ENCODE results near the gene POLR1D.
"Not testable (repeated sequence)": the region's sequence is repeated elsewhere in the genome, so short reads cannot be mapped to it uniquely, and the experiment has no call there.

POLR1D gene

DNA sequence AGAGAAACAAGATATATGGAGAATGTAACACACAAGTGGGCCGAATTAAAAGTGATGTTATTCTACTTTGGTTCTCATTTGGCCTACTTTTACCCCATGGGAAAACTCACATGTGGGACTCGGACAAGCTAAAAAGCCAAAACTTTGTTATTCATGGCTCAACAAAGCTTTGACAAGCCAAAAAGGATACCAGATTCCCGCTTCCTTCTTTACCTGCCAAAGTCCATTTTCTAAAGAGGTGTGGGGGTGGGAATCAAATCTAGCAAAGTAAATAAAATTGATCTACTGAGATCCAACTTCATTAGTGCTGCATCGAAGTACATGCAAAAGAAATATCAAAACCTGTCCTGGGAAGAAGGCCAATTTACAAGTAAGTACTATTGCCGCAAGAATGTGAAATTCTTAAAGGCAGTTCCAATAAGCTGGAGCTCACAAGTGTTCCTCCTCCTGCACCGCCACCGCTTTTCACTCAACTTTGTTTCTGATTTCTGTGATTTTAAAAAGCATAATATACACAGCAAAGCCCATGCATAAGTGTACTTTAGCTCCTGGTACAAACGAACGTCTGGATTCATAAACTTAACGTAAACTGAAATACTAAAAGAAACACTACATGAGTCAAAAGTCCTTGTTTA, 2.5 kb upstream of the POLR1D start:
- no peak for DNase-seq

DNA sequence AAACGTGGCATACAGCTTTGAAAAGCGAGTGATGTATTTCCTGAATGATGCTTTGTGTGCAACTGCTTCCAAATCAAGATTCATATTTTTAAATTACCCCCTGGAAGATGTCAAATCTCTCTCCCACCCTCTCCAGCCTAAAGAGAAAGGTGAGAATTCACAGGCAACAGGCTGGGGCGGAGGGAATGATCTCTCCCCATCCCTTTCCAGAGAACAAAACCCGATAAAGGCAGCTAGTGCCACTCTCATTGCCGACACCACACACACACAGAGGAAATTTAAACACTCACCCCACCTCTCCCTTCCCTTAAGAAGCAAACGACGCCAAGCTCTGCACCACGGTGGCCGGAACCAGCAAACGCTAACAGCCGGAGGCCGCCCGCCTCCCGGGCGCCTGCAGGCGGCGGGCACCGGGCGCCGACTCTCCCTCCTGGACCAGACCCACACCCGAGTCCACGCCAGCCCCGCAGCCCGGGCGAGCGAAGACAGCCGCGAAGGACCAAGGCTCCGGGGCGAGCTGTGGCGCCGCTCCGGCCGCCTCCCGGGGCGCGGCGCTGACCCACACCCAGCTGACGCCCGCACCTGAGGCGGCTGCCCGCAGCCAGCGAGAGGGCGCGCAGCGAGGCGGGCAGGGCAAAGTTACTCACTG, 1.8 kb upstream of the POLR1D start:
- peak; percentile 47 for DNase-seq

DNA sequence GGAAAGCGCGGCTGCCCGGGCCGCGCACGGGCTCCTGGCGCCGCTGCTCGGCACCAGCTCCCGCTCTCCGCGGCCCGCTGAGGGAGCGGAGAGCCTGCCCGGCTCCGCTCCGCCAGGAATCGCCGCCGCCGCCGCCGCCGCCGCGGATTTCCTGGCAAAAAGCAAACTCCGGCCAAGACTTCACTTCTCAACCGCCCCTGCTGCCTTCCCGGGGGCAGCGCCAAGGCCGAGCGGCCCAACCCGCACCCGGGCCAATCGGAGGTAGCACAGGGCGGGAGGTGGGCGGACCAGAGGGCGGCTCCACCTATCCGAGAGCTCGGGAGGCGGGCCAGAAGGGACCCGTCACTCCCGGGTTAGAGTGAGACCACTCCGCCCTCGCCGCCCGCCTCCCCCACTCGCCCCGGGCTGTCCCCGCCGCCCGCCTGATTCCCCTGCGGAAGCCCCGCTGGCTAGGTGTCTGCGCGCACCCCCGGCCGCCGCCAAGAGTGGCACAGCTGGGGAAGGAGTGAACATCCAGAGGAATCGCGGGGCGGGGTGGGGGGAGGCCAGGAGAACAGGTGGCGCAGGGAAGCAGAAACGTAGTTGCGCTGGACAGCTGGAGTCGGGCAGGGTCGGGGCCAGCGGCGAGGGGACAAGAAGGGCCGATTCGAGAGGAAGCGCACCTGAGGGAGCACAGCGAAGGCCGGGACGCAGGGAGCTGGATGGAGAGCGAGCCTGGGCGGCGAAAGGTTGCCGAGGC, 1.1 kb upstream of the POLR1D start, which contains the start of gene LNX2:
Gene LNX2 (minus strand): TSS at position 153 of the 739 bp plus-strand sequence. CDS start 38,826 bp downstream, outside the sequence.
- peak; percentile 95 for DNase-seq

DNA sequence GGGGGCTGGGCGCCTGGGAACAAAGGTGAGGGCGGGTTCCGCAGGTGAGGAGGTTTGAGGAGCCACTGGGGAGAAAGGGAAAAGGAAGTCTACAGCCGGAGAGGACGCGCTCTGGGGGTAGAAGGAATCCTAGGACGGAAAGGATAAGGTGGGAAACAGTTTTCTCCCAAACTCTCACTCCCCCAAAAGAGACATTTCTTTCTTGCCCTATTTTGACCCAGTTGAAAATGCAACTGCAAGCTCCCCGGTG, 651 bp upstream of the POLR1D start:
- no peak for DNase-seq

DNA sequence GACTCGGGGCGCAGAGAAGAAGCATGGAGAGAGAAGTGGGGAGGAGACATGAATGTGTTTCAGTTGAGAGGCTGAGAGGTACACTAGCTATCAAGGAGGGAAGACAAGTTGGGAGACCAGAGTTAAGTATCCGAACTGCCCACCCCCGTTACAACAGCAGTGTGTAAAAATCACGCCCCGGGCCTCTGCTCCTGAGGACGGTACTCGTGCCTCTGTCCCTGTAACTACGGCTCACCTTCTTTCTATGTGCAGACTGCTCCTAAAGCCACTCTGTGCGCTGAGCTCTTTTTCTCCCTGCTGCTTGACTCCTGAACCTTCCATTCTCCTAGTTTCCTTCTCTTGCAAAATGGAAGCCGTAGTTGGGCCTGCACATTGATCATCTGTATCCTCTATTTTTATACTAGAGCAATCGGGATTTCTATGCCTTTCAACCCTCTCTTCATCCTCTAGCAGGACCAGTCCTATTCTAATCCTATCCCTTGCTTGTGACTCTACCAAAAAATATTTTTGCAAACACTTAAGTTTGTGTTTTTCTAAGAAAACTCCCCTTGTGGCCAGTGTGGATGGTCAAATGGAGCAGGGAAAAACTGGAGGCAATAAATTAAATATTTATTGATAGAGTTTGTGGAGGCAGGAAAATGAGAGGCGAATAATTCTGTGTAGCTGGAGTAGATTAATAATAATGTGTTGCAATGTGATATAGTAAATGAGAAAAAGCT, 569 bp downstream of the POLR1D start:
- peak; percentile 53 for DNase-seq

DNA sequence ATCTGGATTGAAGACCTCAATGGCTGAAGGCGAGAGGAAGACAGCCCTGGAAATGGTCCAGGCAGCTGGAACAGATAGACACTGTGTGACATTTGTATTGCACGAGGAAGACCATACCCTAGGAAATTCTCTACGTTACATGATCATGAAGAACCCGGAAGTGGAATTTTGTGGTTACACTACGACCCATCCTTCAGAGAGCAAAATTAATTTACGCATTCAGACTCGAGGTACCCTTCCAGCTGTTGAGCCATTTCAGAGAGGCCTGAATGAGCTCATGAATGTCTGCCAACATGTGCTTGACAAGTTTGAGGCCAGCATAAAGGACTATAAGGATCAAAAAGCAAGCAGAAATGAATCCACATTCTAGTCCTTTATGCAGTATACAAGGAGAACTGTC, 1.2 kb downstream of the POLR1D start:
- peak; percentile 8 for DNase-seq

DNA sequence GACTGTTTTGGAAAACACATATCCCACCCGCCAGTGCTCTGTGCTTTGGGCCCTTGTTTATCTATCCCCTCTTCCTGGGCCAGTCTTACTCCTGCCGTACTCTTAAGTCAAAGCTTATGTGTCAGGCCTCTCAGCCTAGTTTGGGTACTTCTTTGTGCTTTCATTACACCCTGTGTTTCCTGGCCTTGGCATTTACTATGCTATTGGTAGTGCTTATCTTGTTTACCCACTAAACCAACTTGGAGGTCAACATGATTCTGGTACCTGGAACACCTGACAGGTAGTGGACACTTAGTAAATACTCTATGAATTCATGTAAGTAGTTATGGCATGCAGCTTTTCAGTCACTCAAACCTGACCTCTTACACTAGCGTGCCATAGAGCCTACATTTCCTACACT, 2.4 kb downstream of the POLR1D start:
- DNase-seq, result no peak

DNA sequence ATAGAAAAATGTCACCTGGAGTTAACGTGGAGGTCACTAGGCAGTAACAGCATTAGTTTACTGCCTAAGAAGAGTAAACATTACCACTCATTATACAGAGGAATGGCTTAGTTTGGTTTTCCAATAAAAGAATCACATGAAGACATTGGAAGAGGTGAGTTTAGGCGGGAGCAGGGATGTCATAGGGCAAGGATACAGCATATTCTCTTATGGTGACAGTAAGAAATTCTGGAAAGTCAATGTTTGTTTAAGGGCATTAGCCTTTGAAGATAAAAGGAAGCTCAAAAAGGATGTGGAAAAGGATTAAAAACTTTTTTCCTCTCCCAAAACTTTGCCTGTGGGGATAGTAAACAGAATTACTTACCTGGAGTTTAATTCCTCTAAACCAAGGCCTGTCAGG, 4.1 kb downstream of the POLR1D start:
- no peak for DNase-seq

DNA sequence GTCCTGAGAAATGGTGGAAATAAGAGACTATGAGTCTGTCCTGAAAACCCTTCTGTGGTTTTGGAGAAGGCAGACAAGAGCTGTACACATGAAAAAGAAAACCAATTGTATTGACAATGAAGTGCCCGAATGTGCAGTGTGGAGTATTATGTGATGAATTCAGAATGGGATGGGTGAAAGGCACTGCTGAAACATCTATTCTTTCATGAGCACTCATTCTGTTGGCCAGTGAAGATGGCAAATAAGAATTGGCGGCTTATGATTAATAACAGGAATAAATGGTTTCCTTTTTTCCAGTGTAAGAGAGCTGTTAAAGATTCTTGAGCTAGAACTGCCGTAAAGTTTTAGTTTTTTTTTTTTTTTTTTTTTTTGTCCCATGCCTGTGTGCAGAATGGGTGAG, 5.7 kb downstream of the POLR1D start:
- DNase-seq, result no peak

DNA sequence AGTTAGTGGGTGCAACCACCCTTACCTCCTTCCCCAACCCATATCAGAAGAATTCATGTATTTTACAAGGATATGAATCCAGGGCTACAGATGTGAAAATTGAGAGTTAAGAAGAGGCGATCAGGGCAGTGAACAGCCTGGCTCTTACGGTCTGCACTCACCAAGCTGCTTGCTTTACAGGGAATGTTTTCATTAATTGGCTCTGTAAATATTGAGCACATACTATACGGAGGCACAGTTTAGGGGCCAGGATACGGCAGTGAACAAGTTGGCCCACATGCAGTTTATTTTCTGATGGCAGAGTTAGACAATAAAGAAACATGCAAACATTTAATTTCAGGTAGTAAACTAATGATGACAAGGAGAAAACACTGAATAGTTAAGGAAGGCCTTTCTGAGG, 6.4 kb downstream of the POLR1D start:
- no peak for DNase-seq

DNA sequence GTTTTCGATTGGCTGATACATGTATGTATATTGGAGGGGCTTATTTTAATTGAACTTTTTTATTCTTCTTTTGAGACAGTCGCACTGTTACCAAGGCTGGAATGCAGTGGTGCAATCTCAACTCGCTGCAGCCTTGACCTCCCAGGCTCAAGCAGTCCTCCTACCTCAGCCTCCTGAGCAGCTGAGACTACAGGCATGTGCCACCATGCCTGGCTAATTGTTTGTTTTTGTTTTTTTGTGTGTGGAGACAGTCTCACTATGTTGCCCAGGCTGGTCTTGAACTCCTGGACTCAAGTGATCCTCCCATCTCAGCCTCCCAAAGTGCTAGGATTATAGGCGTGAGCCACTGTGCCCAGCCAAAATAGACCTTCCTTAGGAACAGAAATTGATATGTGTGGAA, 7.1 kb downstream of the POLR1D start:
- not testable (repeated sequence) for DNase-seq

DNA sequence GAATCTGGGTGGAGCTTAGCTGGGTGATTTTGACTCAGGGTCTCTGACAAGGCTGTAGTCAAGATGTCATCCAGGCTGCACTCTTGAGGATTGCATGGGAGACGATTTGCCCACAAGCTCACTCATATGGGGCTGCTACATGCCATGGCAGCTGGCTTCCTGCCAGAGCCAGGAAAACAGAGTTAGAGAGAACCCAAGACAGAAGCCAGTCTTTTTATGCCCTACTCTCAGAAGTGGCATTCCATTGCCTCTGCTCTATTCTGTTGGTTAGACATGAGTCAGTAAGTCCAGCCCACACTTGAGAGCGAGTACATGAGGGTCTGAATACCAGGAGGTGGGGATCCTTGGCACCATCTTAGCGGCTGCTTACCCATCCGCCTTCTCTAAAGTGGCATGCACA, 9.5 kb downstream of the POLR1D start:
- DNase-seq, result no peak

DNA sequence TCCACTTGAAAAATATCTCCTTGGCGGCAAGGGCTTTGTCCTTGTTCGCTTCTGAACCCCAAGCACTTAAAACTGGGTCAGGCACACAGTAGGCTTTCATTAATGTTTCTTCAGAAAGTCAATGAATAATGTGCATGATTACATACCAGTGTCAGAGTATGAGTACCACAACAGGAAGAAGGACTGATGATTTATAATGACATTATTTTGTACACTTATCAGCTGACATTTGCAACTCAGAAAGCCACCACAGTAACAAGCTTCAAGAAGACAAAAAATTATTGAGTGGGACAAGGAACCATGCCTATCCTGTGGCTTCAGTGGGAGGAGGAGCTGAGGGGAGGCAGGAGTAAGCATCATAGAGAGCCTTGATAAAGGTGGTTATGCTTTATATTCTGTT, 10.0 kb downstream of the POLR1D start:
- peak; percentile 8 for DNase-seq

DNA sequence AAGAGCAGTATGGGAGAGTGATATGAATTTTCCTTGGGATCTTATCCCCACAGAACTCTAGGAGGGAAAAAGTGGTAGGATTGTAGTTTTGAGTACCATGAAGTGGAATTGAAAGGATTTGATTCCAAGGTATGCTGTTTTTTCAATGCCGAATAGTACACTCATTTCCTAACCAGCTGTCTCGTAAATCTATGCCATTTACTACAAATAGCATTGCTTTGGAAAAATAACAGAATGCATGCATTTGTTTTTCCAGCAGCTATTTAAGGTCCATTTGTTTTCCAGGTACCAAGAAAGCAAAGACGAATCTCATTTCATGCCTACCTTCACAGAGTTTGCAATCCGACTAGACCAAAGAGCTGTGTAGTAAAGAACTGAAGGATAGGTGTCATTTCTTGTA, 10.5 kb downstream of the POLR1D start:
- no peak for DNase-seq

DNA sequence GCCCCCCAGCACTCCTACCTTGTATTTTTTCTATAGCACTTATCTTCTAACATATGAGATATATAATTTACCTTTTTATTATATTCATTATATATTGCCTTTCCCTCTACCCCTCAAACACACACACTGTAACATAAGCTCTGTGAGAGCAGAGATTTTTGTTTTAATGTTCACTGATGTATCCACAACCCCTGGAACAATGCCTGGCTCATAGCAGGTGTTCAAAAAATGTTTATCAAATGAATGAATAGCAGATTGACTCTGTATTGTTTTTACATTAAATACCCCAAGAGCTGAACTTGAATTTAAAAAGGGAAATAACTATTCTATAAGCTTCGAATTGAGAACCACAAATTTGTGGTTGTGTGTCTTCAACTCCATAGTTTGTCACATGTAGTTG, 11.0 kb downstream of the POLR1D start:
- DNase-seq, result no peak

DNA sequence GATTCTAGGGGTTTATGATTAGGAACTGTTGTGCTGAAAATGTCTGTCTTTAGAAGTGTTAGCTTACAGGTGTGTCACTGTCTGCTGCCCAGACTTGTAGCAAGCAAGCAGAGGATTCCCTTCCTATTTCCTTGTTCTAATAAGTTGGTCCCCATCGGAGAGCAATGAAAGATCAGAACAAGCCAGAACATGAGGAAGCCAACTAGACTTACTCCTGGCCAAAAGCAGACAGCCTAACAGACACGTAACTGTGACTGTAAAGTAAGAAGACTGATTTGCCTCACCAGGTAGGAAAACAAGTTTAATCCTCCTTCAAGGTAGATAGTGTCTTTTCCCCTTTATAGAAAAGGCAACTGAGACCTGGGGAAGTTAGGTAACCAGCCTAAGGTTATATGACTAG, 12.5 kb downstream of the POLR1D start:
- no peak for DNase-seq

DNA sequence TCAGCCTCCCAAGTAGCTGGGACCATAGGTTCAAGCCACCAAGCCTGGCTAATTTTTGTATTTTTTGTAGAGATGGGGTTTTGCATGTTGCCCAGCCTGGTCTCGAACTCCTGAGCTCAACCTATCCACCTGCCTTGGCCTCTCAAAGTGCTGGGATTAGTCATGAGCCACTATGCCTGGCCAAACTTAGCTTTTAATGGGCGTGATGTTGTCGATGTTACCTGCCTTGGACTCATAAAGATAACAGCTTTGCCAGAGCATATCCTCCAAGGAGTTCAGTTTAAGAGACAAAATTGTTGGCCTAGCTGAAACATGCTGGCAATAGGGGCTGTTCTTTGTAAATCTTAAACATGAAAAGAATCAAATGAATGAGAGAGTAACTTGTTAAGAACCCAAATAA, 13.1 kb downstream of the POLR1D start:
- no peak for DNase-seq

DNA sequence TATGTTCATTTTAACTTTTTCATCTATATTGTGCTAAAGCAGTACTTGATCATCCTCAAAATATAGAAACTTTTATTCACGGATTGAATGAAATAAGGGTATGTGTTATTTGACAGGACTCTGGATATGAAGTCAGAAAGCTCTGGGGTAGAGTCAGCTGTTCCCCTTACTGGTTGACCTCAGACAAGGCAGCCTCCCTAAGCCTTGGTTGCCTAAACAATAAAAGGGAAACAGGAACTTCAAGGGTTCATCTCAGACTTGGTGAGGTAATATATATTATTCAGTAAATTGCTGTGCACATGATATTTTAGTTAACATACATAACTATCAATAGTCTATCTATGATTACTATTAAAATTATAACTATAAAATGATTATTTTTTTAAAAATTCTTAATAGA, 13.6 kb downstream of the POLR1D start:
- DNase-seq, result peak; percentile 64

DNA sequence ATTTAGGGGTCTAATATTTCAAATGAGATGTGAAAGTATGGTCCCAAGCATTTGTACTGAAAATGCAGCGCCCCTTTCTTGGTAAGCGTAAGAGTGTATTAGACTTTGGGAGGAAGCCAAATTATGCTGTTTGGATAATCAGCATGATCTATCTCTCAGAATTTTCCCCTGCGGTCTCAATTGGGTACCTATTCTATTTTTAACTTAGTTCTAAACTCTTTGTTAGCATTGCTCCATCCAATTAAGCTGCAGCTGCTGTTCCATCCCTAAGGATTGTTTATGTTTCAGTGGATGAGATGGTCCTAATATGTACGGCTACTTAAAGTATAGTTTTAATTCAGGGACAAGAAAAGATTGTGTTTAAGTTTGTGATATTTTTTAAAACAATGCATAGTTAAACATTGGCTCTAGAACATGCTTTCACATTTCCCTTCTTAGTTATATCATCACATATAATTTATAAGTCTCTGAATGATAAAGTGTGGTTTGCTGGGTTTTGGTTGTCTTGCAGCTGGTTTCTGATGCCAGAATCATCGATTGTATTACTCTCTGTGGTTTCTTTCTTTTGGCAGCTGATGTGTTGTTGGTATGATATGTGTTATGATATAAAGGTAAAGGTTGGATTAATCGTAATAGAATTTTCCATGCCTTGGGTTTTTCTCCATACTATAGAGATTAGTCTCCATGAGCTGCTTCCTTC, 15.0 kb downstream of the POLR1D start:
- DNase-seq, result no peak

DNA sequence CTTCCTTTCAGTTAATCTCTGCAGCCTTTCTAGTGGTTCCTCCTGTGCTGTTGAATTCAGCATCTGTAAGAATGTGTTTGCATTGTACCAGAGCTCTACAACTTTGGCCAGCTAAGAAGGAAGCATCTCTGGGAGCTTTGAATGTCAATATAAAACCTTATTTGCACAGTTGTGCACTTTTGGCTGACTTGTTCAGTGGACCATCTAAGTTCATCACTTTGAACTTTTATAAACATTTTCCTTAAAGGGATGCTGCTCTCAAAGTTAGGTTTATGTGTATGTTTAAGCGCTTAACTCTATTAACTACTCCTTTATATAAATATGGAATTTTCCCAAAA, 15.6 kb downstream of the POLR1D start:
- no peak for DNase-seq

DNA sequence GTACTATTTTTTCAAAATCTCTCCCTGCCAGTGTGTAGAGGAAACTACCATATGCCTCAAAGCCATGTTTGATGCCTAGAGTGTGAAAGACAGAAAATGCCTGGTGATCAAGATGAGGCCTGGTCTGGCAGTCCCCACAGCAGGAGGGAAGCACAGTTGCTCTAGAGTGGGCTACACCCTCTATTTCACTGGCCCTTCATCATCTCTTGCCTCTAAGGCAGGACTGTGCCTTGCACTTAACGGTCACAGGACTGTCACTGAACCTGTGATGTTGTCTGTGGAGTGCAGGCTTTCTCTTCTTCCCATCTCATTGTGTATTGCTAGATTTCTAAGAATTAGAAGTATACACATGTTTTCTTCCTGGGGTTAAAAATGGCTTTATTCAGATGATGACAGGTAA, 16.3 kb downstream of the POLR1D start:
- DNase-seq, result peak; percentile 5

DNA sequence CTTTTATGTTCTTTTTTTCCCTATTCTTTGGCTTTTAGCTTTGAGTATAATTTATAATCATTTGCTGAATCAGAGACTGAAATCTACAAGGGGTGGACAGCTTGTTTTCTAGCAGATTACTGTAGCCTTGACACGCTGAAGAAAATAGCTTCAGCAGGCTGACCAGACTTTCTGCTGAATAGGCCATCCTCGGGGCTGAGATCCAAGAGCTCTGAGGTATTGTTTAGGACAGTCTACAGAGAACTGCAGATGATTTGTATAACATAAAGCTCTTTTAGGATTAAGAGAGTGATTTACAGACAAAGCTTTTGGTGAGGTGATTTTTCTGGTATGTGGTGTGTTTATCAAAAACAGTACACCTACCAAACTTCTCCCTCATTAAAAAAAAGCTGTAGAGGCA, 16.8 kb downstream of the POLR1D start:
- no peak for DNase-seq

DNA sequence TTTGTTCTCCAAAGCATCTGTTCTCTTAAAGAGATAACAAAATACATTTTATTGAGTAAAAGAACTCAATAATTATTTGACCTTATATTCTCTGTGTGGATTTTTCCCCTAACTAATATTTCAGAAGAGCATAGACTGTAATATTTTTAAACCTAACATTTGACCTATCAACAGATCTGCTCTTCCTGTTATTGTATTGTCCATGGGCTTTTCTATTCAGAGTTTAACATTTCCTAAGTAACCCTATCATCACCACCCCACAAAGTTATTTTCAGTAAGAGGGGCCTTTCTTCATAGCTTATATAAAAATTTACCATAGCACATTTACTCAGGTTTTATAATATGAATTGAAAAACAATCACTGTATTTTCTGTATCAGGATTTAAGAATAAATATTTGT, 17.5 kb downstream of the POLR1D start:
- DNase-seq, result no peak

Data from OCI-M1 (cell line).